ENCODE data around the gene SNX25.

GRCh38 chr4:185290656-185291055 lies 81.3 kb downstream of the SNX25 start:
- no peak for TF ChIP-seq POLR2AphosphoS5 (IDR thresholded peaks at IDR 0.05)
- TF ChIP-seq POLR2A (IDR thresholded peaks at IDR 0.05; ENCODE audit: low read depth) = no peak

Data from esophagus muscularis mucosa (tissue), 2 donors.